Mucosa of rectum (tissue), 2 donors: Measurements from ENCODE around the gene PDE4B.

ENCODE experiments used
- H3K27ac ChIP-seq, 2 donors: one replicate each; pipeline ENCODE4 v1.7.0; 2013; ENCODE audit warnings: inconsistent platforms in 2 of 2, low read depth in 2 of 2, low read length in 2 of 2
- H3K27me3 ChIP-seq, 2 donors: one replicate each; pipeline ENCODE4 v1.7.0; 2013; ENCODE audit warnings: low read length in 2 of 2; ENCODE audit not compliant: control insufficient read depth in 2 of 2, insufficient read depth in 2 of 2
- H3K36me3 ChIP-seq, 2 donors: one replicate each; pipeline ENCODE4 v1.7.0; 2013; ENCODE audit warnings: low read length in 2 of 2; ENCODE audit not compliant: control insufficient read depth in 2 of 2, insufficient read depth in 2 of 2
- H3K4me1 ChIP-seq, 2 donors: one replicate each; pipeline ENCODE4 v1.7.0; 2013; ENCODE audit warnings: low read length in 2 of 2, mild to moderate bottlenecking in 1 of 2; ENCODE audit not compliant: control insufficient read depth in 2 of 2, insufficient read depth in 2 of 2
- H3K4me3 ChIP-seq, 2 donors: one replicate each; pipeline ENCODE4 v1.7.0; 2013; ENCODE audit warnings: low read length in 2 of 2
- H3K9ac ChIP-seq, 2 donors: one replicate each; pipeline ENCODE4 v1.7.0; 2013; ENCODE audit warnings: low read length in 2 of 2, low read depth in 1 of 2, mild to moderate bottlenecking in 1 of 2
- H3K9me3 ChIP-seq, 2 donors: one replicate each; pipeline ENCODE4 v1.7.0; 2013; ENCODE audit warnings: low read length in 2 of 2; ENCODE audit not compliant: control insufficient read depth in 2 of 2
- donor health status: healthy.
- donor health status: Normal muscosa, but diverticular disease.

Gene PDE4B

DNA sequence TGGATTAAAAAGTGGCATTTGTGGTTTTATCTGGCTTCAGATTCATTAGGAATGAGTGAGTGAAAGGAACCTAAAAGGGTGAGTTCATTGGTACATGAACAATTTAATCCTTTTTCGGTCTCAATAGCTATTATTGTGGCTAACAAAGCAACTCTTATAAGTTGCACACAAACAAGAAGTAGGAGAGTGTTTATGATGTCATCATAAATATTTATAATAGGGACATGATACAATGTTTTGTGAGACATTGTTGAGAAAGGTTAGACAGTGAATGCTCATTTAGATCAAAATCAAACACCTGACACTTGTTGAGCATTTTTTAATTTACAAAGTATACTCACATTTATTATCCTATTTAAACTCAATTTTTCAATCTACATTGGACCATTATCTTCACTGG lies 363.4 kb downstream of the PDE4B start:
- Histone ChIP-seq H3K27ac (no peak overlapping the region), H3K36me3 (no peaks in the 10 kb centered on the region), H3K9ac (no peak overlapping the region), H3K4me3 (no peak overlapping the region), H3K27me3 (no peaks in the 10 kb centered on the region), H3K9me3 (no peaks in the 10 kb centered on the region), H3K4me1 (no peaks in the 10 kb centered on the region)

DNA sequence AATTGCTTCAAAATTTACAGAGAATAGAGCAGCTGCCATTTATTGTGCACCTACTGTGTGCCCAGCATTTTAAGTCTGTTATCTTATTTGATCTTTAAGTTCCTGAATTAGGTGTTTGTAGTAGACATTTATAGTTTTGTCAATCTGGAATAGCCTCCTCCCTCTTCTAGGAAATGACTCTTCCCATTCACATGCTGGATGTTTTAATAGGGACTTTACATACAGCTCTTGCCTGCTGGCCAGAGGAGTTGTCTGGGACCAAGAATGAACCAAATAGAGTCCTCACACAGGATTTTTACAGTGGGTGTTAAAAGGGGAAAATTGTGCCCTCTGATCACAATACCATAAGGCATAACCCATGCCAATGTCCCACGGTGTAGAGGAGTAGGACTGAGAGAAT lies 367.1 kb downstream of the PDE4B start:
- Histone ChIP-seq H3K27me3 (no peaks in the 10 kb centered on the region), H3K9me3 (no peaks in the 10 kb centered on the region), H3K4me3 (no peak overlapping the region), H3K27ac (no peak overlapping the region), H3K36me3 (no peaks in the 10 kb centered on the region), H3K4me1 (no peaks in the 10 kb centered on the region), H3K9ac (no peak overlapping the region)

- H3K4me1 ChIP-seq, result no peaks in the 10 kb centered on the region
- no peak overlapping the region for H3K9ac ChIP-seq
- H3K27ac ChIP-seq, result no peak overlapping the region
- H3K4me3 ChIP-seq, result no peak overlapping the region
- H3K36me3 ChIP-seq, result no peaks in the 10 kb centered on the region
- H3K9me3 ChIP-seq, result no peaks in the 10 kb centered on the region
- H3K27me3 ChIP-seq, result no peaks in the 10 kb centered on the region
Measured at GRCh38 chr1:66160719-66161118, 368.0 kb downstream of the PDE4B start.

GRCh38 chr1:66166753-66167152 lies 374.1 kb downstream of the PDE4B start:
- Histone ChIP-seq H3K36me3 (no peaks in the 10 kb centered on the region), H3K27me3 (no peaks in the 10 kb centered on the region), H3K9me3 (no peaks in the 10 kb centered on the region), H3K9ac (no peak overlapping the region), H3K27ac (no peak overlapping the region), H3K4me3 (no peak overlapping the region), H3K4me1 (no peaks in the 10 kb centered on the region)

- H3K4me3 ChIP-seq, result no peak overlapping the region
Measured at GRCh38 chr1:66167267-66167666, 374.6 kb downstream of the PDE4B start.

GRCh38 chr1:66168467-66168887 lies 375.8 kb downstream of the PDE4B start:
- H3K36me3 ChIP-seq, result no peaks in the 10 kb centered on the region
- H3K9ac ChIP-seq, result no peak overlapping the region
- no peak overlapping the region for H3K27ac ChIP-seq
- H3K4me3 ChIP-seq, result no peak overlapping the region
- H3K27me3 ChIP-seq, result no peaks in the 10 kb centered on the region
- H3K9me3 ChIP-seq, result no peaks in the 10 kb centered on the region
- H3K4me1 ChIP-seq, result no peaks in the 10 kb centered on the region

More at GRCh38 chr1:66167267-66167666, 374.6 kb downstream of the PDE4B start:
- H3K36me3 ChIP-seq, result no peaks in the 10 kb centered on the region
- H3K9ac ChIP-seq, result no peak overlapping the region
- H3K27me3 ChIP-seq, result no peaks in the 10 kb centered on the region
- no peaks in the 10 kb centered on the region for H3K4me1 ChIP-seq
- H3K9me3 ChIP-seq, result no peaks in the 10 kb centered on the region
- H3K27ac ChIP-seq, result no peak overlapping the region

DNA sequence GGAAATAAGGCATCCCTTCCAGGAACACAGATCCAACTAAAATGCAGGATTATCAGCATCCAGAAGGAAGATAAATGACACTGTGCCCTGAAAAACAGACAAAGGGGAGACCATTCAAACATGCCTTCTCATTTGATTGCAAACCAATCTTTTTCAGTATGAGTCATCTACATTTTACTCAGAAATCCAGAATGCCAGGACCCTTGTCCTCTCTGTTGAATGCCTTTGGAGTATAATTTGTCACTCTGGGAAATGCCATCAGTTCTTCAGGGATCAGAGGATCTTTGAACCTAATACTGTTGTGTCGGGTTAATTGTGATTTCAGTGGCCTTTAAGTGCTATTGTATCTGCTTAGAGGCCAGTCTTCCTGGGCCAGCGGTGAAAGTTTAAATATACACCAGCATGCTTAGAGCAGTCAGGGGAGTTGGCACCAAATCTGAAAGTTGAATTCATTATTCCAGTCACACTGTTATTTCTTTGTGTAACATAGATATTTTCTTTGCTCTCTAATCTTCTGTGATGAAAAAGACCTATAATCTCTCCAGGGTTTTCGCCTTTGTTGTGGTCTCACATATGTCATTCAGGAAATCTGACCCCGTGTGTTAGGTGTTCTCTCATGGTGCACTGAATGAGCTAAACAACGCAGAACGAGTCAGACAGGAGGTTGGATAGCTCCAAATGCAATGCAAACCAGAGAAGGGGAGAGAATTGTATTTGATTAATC lies 376.4 kb downstream of the PDE4B start:
- Histone ChIP-seq H3K27ac (no peak overlapping the region), H3K4me3 (no peak overlapping the region), H3K4me1 (no peaks in the 10 kb centered on the region), H3K27me3 (no peaks in the 10 kb centered on the region), H3K9me3 (no peaks in the 10 kb centered on the region), H3K36me3 (no peaks in the 10 kb centered on the region), H3K9ac (no peak overlapping the region)

GRCh38 chr1:66172272-66172671 lies 379.6 kb downstream of the PDE4B start:
- Histone ChIP-seq H3K36me3 (no peaks in the 10 kb centered on the region), H3K4me3 (no peak overlapping the region), H3K9me3 (no peaks in the 10 kb centered on the region), H3K27me3 (no peaks in the 10 kb centered on the region), H3K4me1 (no peaks in the 10 kb centered on the region), H3K27ac (no peak overlapping the region), H3K9ac (no peak overlapping the region)

GRCh38 chr1:66175098-66175497 lies 382.4 kb downstream of the PDE4B start:
- Histone ChIP-seq H3K9me3 (no peaks in the 10 kb centered on the region), H3K36me3 (no peaks in the 10 kb centered on the region), H3K27me3 (no peaks in the 10 kb centered on the region), H3K27ac (no peak overlapping the region), H3K9ac (no peak overlapping the region), H3K4me3 (no peak overlapping the region), H3K4me1 (no peaks in the 10 kb centered on the region)

DNA sequence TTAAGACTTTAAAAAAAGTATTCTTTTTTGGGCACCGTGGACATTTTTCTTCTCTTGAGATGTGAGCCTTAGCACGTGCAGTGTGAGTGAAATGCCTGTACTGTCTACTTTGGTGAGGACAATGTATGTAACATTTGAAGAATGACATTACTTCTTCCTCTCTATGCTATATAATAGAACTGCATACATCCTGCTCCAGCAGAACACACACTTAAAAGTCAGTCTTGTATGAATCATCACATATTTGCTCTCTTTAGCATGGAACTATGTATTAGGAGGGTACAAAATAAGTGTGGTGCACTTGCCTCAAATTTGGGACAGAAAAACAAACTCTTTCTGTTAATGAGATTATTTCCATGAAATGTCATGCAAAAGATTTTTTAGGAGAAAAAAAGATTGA lies 382.9 kb downstream of the PDE4B start:
- no peaks in the 10 kb centered on the region for H3K27me3 ChIP-seq
- H3K4me1 ChIP-seq, result no peaks in the 10 kb centered on the region
- no peak overlapping the region for H3K4me3 ChIP-seq
- H3K9me3 ChIP-seq, result no peaks in the 10 kb centered on the region
- no peak overlapping the region for H3K9ac ChIP-seq
- no peak overlapping the region for H3K27ac ChIP-seq
- no peaks in the 10 kb centered on the region for H3K36me3 ChIP-seq
